ENCODE data around the gene CDCA7L.
A peak's percentile ranks its signal among the peaks of the same experiment; 100 is the strongest.
"Not testable (repeated sequence)": the region's sequence is repeated elsewhere in the genome, so short reads cannot be mapped to it uniquely, and the experiment has no call there.

The CDCA7L gene

GRCh38 chr7:21903020-21903786 lies 42.5 kb downstream of the CDCA7L start:
- peaks cover 31% of the 10 kb centered on the region for H3K36me3 Mint-ChIP-seq
- peaks cover 13% of the 10 kb centered on the region for H3K4me1 Mint-ChIP-seq

GRCh38 chr7:21902240-21902639 lies 43.5 kb downstream of the CDCA7L start:
- Mint-ChIP-seq H3K4me3 (no peak overlapping the region), H3K4me1 (peaks cover 20% of the 10 kb centered on the region), H3K36me3 (peaks cover 27% of the 10 kb centered on the region), H3K27ac (no peak overlapping the region), H3K9me3 (peaks cover 2% of the 10 kb centered on the region)
- ATAC-seq (no peak), DNase-seq (ENCODE audit: low spot score in 2 of 2) (no peak)

More at GRCh38 chr7:21903020-21903786, 42.5 kb downstream of the CDCA7L start:
- no peaks in the 10 kb centered on the region for H3K9me3 Mint-ChIP-seq
- DNase-seq (ENCODE audit: low spot score in 2 of 2), result no peak
- ATAC-seq, result no peak
- H3K27ac Mint-ChIP-seq, result no peak overlapping the region
- no peak overlapping the region for H3K4me3 Mint-ChIP-seq

- ATAC-seq, result peak; percentile 63
- H3K4me1 Mint-ChIP-seq, result peaks cover 20% of the 10 kb centered on the region
- H3K4me3 Mint-ChIP-seq, result peak overlapping the region; percentile 61
- peaks cover 16% of the 10 kb centered on the region for H3K36me3 Mint-ChIP-seq
- peak overlapping the region; percentile 88 for H3K27ac Mint-ChIP-seq
- DNase-seq (ENCODE audit: low spot score in 2 of 2), result no peak
- H3K9me3 Mint-ChIP-seq, result peaks cover 2% of the 10 kb centered on the region
Measured at GRCh38 chr7:21898265-21898930, 47.3 kb downstream of the CDCA7L start.

GRCh38 chr7:21893401-21893800 lies 52.3 kb downstream of the CDCA7L start:
- ATAC-seq, result no peak
- H3K4me3 Mint-ChIP-seq, result no peak overlapping the region
- H3K27ac Mint-ChIP-seq, result no peak overlapping the region
- no peak for DNase-seq (ENCODE audit: low spot score in 2 of 2)
- H3K36me3 Mint-ChIP-seq, result peaks cover 4% of the 10 kb centered on the region
- H3K9me3 Mint-ChIP-seq, result peaks cover 2% of the 10 kb centered on the region
- H3K4me1 Mint-ChIP-seq, result peaks cover 9% of the 10 kb centered on the region

- no peak for DNase-seq (ENCODE audit: low spot score in 2 of 2)
- ATAC-seq, result no peak
- no peak overlapping the region for H3K27ac Mint-ChIP-seq
- H3K4me1 Mint-ChIP-seq, result no peaks in the 10 kb centered on the region
- H3K4me3 Mint-ChIP-seq, result no peak overlapping the region
- no peaks in the 10 kb centered on the region for H3K9me3 Mint-ChIP-seq
- no peaks in the 10 kb centered on the region for H3K36me3 Mint-ChIP-seq
Measured at GRCh38 chr7:21891291-21891690, 54.4 kb downstream of the CDCA7L start.

- Mint-ChIP-seq H3K36me3 (no peaks in the 10 kb centered on the region), H3K4me3 (no peak overlapping the region), H3K4me1 (no peaks in the 10 kb centered on the region), H3K27ac (no peak overlapping the region), H3K9me3 (no peaks in the 10 kb centered on the region)
- no peak for ATAC-seq
- no peak for DNase-seq (ENCODE audit: low spot score in 2 of 2)
Measured at GRCh38 chr7:21887779-21888178, 57.9 kb downstream of the CDCA7L start.

GRCh38 chr7:21887353-21887752 lies 58.3 kb downstream of the CDCA7L start:
- ATAC-seq (no peak), DNase-seq (ENCODE audit: low spot score in 2 of 2) (no peak)
- Mint-ChIP-seq H3K27ac (no peak overlapping the region), H3K36me3 (no peaks in the 10 kb centered on the region), H3K9me3 (no peaks in the 10 kb centered on the region), H3K4me1 (no peaks in the 10 kb centered on the region), H3K4me3 (no peak overlapping the region)

GRCh38 chr7:21886396-21886795 lies 59.3 kb downstream of the CDCA7L start:
- Mint-ChIP-seq H3K9me3 (no peaks in the 10 kb centered on the region), H3K4me1 (no peaks in the 10 kb centered on the region), H3K36me3 (no peaks in the 10 kb centered on the region), H3K4me3 (no peak overlapping the region), H3K27ac (no peak overlapping the region)
- DNase-seq (ENCODE audit: low spot score in 2 of 2) (no peak), ATAC-seq (no peak)

GRCh38 chr7:21884496-21884895 lies 61.2 kb downstream of the CDCA7L start:
- ATAC-seq, result no peak
- Mint-ChIP-seq H3K4me3 (no peak overlapping the region), H3K9me3 (no peaks in the 10 kb centered on the region), H3K27ac (no peak overlapping the region), H3K36me3 (no peaks in the 10 kb centered on the region), H3K4me1 (no peaks in the 10 kb centered on the region)
- DNase-seq (ENCODE audit: low spot score in 2 of 2), result no peak

- not testable (repeated sequence) for H3K4me3 Mint-ChIP-seq; ATAC-seq; H3K27ac Mint-ChIP-seq; H3K36me3 Mint-ChIP-seq; H3K4me1 Mint-ChIP-seq; H3K9me3 Mint-ChIP-seq; DNase-seq (ENCODE audit: low spot score in 2 of 2)
Measured at GRCh38 chr7:21883501-21883900, 62.2 kb downstream of the CDCA7L start.

- DNase-seq (ENCODE audit: low spot score in 2 of 2) (no peak), ATAC-seq (no peak)
- no peak overlapping the region for H3K27ac Mint-ChIP-seq
- H3K9me3 Mint-ChIP-seq, result no peaks in the 10 kb centered on the region
- H3K4me1 Mint-ChIP-seq, result no peaks in the 10 kb centered on the region
- no peaks in the 10 kb centered on the region for H3K36me3 Mint-ChIP-seq
- H3K4me3 Mint-ChIP-seq, result no peak overlapping the region
Measured at GRCh38 chr7:21883069-21883468, 62.6 kb downstream of the CDCA7L start.

- Mint-ChIP-seq H3K27ac (no peak overlapping the region), H3K36me3 (no peaks in the 10 kb centered on the region), H3K4me3 (no peak overlapping the region), H3K9me3 (no peaks in the 10 kb centered on the region), H3K4me1 (no peaks in the 10 kb centered on the region)
- ATAC-seq (no peak), DNase-seq (ENCODE audit: low spot score in 2 of 2) (no peak)
Measured at GRCh38 chr7:21869785-21870402, 75.8 kb downstream of the CDCA7L start.

GRCh38 chr7:21868576-21868850 lies 77.2 kb downstream of the CDCA7L start:
- Mint-ChIP-seq H3K36me3 (no peaks in the 10 kb centered on the region), H3K27ac (no peak overlapping the region), H3K4me3 (no peak overlapping the region), H3K4me1 (no peaks in the 10 kb centered on the region), H3K9me3 (no peaks in the 10 kb centered on the region)
- ATAC-seq (no peak), DNase-seq (ENCODE audit: low spot score in 2 of 2) (no peak)

GRCh38 chr7:21867816-21868575 lies 77.7 kb downstream of the CDCA7L start:
- ATAC-seq, result no peak

GRCh38 chr7:21867226-21867625 lies 78.5 kb downstream of the CDCA7L start:
- H3K4me3 Mint-ChIP-seq, result no peak overlapping the region
- no peak for DNase-seq (ENCODE audit: low spot score in 2 of 2)
- H3K9me3 Mint-ChIP-seq, result no peaks in the 10 kb centered on the region
- no peaks in the 10 kb centered on the region for H3K4me1 Mint-ChIP-seq
- no peaks in the 10 kb centered on the region for H3K36me3 Mint-ChIP-seq
- H3K27ac Mint-ChIP-seq, result no peak overlapping the region
- ATAC-seq, result no peak

More at GRCh38 chr7:21867816-21868575, 77.7 kb downstream of the CDCA7L start:
- H3K36me3 Mint-ChIP-seq, result no peaks in the 10 kb centered on the region
- no peak overlapping the region for H3K27ac Mint-ChIP-seq
- no peaks in the 10 kb centered on the region for H3K9me3 Mint-ChIP-seq
- no peak for DNase-seq (ENCODE audit: low spot score in 2 of 2)
- H3K4me1 Mint-ChIP-seq, result no peaks in the 10 kb centered on the region
- no peak overlapping the region for H3K4me3 Mint-ChIP-seq

All from stimulated activated effector memory CD8-positive, alpha-beta T cell treated with anti-CD3 and anti-CD28 coated beads, Interleukin-12 subunit alpha, Interleukin-12 subunit beta, amount 100 ng/mL, for 72 hours (primary cell).